DMS53 treated with DMSO at 0.1 percent for 48 hours (cell line): Measurements from ENCODE around the gene POLR3F.
A peak's percentile ranks its signal among the peaks of the same experiment; 100 is the strongest.
"Not testable (repeated sequence)": the region's sequence is repeated elsewhere in the genome, so short reads cannot be mapped to it uniquely, and the experiment has no call there.

Experiments
- DNase-seq: peaks from one replicate; lab custom pipeline; 2025; ENCODE audit not compliant: unreplicated experiment; lab: John Stamatoyannopoulos, UW

Gene POLR3F, protein sequence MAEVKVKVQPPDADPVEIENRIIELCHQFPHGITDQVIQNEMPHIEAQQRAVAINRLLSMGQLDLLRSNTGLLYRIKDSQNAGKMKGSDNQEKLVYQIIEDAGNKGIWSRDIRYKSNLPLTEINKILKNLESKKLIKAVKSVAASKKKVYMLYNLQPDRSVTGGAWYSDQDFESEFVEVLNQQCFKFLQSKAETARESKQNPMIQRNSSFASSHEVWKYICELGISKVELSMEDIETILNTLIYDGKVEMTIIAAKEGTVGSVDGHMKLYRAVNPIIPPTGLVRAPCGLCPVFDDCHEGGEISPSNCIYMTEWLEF

DNA sequence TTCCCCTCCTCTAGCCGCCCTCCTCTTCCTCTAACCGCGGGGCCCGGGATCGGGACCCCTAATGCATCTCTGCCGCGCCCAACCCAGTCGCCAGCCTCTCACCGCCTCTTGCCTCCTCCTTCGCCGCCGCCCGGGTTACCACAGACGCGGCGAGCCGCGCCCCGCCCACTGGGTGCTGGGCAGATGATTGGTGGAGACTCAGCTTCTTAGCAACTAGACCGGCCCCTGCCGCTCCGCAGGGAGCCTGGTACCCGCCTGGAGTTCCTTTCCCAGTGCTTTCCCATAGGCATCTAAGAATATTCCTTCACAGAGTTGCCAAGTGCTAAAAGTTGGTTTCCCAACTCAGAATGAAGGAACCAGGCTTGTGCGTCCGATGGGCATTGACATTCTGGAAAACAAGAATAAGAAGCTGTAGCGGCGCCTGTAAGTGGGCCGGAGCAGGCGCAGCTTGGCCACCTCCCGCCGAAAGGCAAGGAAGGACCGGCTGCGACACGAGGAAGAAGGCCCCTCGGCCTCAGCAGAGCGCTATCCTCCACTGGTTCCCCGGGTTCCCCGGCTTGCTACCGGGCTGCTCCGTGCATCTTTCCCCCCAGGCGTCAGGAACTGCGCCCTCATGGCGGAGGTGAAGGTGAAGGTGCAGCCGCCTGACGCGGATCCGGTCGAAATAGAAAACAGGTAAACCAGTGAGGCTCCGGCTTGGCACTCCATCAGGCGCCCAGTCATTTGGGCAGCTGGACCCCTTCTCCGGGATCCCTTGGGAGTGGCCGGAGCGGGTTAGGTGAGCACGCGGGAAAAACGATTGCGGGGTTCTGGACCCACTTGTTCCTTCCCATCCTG is at the start of gene POLR3F, which contains the start of gene DZANK1:
TSS of gene POLR3F (plus strand) at position 497 of the 837 bp plus-strand sequence. CDS start at position 614, 117 bp downstream.
TSS of gene DZANK1 (minus strand) at position 137 of the 837 bp plus-strand sequence. CDS start 1,672 bp downstream, outside the sequence.
- peak; percentile 95 for DNase-seq

DNA sequence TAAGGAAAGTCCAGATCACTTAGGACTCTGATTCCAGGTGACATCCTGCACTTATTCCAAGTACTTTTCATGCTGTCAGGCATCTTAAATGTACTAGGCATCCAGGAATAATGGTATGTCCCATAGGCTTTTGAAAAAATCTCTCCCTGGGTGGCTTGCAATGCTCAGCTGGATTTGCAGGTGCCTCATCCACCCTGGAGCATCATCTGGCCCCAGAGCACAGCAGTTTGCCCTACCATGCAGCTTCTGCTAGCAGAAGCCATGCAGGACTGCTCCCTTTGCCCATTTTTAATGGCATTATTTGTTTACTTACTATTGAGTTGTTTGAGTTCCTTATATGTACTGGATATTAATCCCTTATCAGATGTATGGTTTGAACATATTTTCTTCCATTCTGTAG is 45.6 kb upstream of the POLR3F start:
- no peak for DNase-seq

DNA sequence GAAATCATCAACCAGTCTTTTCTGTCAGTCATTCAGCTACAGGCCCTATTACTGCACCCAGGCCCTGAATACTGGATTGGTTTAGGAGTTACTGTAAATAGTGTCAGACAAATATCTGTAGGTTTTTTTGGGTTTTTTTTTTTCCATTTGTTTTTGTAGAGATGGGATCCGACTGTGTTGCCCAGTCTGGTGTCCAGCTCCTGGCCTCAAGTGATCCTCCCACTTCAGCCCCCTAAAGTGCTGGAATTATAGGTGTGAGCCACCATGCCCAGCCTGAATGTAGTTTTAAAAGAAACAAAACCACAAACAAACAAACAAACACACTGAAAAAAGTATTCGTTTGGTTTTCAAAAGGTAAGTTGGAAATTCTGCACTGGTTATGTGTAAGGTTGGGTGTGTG is 40.0 kb upstream of the POLR3F start:
- DNase-seq: no peak

DNA sequence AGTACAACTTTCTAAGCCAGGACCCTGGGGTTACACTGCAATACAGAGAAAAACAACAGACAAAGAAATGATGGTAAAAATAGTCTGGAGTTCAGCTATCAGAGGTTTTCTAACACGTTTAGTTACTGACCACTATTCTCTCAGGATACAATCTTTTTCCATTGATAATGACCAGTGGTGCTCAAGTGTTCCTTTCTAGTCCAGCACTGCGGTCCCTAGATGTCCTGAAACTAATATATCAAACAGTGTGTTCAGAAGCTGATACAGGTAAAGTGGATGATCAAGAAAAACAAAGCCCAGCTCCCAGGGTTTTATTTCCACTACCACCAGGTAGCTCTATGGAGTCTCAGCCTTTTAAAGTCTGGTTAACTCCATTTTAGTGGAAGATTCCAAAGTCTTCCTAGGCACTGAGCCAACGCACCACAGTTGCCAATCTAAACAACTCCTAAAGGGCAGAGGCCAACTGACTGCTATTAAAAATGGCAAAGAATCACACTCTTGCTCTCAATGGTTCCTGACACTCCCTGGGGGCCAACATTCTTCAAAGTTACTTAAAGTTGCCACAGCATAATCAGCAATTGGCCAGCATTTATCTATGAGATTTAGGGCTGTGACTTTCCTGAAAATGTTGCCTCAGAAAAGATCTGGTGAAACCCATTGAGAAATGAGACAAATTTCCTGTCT is 38.6 kb upstream of the POLR3F start:
- DNase-seq: no peak

DNA sequence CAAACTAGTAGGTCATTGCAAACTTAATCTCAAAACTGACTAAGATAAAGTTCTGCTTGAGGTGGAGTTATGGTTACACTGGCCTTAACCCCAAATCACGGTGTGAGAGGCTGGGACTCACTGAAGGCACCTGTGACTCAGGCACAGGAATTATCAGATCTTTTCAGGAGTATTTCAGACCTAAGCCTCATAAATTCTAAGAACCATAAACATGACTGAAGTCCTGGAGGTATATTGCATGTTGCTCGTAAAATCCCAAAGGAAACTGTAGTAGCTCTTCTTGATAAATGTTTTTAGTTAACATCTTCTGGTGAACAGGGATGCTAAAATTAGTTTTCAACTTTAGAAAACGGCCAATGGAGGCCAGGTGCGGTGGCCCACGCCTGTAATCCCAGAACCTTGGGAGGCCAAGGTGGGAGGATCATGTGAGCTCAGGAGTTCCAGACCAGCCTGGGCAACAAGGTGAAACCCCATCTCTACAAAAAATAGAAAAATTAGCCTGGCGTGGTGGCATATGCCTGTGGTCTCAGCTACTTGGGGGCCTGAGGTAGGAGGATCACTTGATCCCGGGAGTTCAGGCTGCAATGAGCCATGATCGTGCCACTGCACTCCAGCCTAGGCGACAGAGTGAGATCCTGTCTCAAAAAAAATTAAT is 36.9 kb upstream of the POLR3F start:
- DNase-seq: no peak

DNA sequence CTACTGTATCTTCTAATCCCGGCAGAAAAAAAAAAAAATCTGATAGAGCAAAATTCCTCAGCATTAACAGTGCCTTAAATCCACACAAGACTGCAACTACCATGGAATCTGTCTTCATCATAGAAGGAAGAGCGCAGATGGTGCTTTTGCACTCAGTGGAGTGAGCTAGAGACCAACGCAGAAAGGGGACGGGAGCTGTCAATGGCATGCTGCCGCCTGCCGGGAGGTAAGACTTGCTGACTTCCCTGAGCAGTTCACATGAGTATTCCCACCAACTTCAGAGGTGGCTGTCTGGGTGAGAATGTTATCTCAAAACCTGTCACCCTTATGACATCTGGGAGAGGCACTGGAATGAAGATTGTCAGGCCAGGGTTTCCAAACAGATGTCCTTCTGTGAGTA is 36.0 kb upstream of the POLR3F start:
- DNase-seq: no peak

DNA sequence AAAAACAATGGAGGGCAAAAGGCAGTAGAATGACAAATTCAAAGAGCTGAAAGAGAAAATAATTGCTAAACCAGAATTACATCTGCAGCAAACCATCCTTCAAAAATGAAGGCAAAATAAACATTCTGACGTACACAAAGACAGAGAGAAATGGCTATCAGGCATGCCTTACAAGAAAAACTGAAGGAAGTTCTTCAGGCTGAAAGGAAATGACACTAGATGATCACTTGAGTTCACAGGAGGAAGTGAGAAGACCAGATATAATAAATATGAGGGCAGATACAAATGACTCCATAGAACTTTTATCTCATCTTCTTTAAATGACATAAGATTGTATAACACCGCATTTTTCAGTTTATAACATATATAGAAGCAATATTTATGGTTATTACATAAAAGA is 30.3 kb upstream of the POLR3F start:
- DNase-seq: no peak

DNA sequence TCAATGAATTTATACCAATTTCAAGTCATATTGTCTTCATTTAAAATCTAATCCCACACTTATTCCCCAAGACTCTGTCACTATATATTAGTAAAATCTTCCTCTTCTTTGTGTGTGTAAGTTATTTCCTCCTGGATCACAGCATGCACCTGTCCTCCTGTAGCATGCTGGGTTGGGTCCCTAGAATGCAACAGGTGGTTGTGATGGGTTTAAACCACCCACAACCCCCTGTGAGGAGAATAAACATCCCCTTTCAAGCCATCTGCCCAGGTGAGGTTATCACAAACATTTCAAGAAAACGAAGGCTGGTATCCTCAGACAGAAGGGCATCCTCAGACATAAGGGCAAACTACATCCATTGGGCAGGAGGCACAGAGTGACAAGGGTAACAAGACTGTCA is 26.8 kb upstream of the POLR3F start:
- no peak for DNase-seq

DNA sequence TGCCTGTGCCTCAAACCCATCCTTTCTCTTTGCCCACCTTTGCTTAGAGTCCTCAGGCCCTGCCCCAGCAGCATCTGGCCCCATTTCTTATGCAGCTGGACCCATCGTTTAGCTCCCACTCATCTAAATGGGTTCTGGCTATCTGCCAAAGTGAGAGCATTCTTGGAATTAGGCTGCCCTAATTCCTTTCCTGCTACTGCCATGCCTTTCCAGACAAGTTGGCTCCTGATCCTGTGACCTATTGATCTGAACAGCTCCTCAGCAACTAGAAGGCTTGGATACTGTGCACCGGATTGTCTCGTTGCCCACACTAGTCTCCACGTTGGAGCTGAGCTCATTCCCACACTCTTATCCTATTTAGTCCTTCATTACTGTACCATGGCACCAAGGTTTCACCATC is 23.3 kb upstream of the POLR3F start:
- DNase-seq: no peak

DNA sequence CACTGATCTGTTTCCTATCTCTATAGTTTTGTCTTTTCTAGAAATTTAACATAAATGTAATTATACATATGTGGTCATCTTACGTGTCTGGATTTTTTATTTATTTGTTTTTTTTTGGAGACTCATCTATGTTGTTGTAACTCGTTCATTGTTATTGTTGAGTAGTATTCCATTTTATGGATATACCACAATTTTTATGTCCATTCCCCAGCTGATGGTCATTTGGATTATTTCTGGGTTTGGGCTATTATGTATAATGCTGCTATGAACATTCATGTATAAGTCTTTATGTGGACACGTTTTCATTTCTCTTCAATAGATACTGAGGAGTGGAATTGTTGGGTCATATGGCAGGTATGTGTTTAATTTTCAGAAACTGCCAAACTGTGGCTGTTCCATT is 10.6 kb upstream of the POLR3F start:
- DNase-seq: no peak

DNA sequence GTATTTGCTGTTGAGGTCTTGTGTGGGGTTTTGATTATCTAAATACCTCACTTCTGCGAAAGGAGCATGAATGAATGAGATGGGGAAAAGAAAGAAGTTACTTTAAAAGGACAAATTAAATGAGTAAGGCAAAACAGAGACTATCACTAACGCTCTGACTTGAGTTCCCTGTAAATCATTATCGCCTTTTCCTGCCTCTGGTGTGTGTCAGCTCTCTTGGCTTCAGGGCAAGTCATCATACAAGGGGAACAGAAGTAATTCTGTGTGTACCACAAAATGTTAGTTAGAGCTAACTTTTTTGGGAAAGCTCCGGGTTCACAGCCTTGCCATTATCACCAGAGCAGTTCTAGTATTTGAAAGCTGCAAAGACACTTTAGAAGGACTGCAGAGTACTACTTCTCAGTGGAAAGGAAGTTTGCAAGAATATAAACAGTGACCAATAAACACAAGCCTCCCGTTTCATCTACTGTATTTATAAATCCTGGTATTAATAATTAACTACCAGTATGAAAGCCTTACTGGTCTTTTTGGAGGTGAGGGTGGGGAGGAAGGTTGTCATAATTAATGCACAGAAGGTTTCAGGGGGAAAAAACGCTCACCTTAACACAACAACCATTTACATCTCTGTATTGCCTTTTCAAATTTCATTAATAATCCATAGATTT is 1.5 kb upstream of the POLR3F start:
- DNase-seq: no peak

DNA sequence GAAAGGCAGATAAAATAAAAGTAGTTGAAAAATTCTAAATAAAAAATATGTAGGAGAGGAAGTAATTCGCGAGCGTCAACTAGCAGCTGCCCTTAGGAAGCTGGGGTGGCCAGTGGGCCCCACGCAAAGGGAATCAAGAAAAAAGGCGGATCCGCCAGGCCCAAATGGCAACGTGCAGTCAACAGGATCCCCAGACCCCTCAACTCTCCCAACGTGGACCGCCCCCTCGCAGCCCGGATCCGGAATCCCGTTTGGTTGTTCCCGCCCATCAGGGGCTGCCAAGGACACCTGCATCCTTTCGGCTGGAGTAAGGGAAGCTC is 656 bp upstream of the POLR3F start:
- no peak for DNase-seq

DNA sequence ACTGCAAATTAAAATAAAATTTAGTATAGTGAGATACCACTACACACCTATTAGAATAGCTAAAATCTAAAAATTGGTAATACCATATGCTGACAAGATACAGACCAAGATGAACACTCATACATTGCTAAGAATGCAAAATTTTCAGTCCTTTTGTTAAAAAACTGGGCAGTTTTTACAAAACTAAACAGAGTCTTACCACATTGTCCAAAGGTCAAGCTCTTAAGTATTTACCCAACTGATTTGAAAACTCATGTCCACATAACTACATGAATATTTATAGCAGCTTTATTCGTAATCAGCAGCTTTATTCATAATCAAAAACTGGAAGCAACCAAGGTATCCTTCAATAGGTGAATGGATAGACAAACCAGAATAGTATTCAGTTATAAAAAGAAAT is 10.0 kb downstream of the POLR3F start:
- no peak for DNase-seq

DNA sequence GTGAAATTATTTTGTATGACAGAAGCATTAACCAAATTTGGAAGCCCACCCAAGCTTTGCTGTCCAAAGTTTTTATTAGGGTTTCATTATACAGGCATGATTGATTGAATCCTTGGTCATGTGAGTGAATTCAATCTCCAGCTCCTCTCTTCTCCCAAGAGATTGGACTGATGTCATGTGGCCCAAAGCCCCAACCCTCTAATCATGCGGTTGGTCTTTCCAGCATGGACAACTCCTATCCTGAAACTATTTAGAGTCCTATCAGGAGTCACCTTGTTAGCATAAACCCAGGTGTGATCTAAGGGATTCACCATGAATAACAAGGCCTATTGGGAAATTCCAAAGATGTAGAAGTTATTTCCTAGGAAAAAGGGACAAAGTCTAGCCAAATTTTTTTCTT is 10.6 kb downstream of the POLR3F start:
- no peak for DNase-seq

DNA sequence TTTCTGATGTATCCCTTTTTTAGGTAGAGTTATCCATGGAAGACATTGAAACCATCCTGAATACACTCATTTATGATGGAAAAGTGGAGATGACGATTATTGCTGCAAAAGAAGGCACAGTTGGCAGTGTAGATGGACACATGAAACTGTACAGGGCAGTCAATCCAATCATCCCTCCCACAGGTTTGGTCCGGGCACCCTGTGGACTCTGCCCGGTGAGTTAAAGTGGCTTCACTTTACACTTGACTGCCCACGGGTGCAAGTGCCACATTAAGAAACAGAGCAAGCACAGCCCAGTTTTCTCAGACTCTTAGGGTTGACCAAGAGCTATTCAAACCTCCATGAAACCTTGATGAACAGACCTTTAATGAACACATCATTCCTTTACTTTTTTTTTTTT is 14.4 kb downstream of the POLR3F start:
- no peak for DNase-seq

DNA sequence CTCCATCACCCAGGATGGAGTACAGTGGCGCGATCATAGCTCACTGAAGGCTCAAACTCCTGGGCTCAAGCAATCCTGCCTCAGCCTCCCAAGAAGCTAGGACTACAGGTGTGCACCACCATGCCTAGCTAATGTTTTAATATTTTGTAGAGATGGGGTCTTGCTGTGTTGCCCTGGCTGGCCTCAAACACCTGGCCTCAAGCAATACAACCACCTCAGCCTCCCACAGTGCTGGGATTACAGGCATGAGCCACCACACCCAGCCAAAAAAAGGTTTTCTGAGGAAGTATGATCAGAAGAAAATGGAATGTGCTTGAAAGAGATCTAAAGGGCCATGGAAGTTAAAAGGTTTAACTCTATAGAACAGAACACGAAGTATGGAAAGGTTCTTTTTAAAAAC is 21.1 kb downstream of the POLR3F start:
- DNase-seq: no peak

DNA sequence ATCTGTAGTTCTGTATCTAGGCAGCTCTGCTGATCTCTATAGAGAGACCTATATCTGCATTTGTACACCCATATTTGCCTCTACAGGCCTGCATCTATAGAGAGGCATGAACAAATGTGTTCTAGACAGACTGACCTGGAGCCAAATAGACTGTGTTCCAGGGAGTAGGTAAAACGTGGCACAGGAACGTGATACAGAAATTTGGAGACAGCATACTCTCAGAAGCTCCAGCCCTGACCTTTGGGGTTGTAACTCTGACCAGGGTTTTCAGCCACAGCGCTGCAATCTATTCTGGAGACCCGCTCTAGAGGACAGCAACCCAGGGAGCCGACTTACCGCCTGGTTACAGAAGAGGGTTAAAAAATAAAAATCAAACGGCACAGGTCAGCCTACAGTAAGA is 28.9 kb downstream of the POLR3F start:
- no peak for DNase-seq

DNA sequence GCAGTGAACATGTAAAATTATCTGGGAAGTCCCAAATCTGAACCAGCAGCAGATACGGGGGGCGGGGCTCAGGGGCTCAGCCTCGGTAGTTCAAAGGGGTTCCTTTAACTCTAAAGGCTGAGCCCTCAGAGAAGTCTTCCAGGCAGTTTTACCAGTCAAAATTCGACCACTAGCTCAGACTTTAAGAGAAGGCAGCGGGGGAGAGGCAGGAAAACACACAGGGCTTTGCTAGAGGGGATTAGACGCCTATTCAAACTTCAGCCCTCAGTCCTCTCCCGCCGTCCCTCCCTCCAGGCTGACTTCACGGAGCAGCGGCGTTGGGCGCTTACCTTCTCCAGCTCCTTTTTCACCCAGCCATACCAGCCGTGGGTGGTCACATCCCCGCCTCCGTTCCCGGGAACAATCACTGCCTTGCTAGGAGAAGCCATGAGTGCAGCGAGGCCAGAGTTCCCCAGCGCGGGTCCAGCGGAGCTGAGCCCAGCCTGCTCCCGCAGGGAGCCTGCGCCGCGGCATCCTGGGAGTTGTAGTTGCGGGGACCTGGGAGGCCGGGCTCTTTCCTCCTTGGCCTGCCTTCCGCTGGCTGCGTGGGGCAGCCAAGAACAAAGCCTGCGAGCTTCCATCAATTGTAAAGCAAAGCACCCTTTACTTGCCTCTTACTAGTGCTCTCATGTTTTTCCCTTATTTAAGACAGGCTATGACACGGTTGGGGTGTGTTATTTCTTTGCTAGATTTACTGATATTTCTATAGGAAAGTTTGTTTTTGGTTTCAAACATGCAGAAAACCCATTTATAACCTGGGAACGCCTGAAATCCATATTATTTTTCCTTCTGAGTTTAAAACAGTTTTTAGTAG is 29.8 kb downstream of the POLR3F start, which contains the start of gene RBBP9:
TSS of gene RBBP9 (minus strand) at position 486 of the 853 bp plus-strand sequence. CDS start at position 428, 58 bp downstream.
- peak; percentile 70 for DNase-seq

DNA sequence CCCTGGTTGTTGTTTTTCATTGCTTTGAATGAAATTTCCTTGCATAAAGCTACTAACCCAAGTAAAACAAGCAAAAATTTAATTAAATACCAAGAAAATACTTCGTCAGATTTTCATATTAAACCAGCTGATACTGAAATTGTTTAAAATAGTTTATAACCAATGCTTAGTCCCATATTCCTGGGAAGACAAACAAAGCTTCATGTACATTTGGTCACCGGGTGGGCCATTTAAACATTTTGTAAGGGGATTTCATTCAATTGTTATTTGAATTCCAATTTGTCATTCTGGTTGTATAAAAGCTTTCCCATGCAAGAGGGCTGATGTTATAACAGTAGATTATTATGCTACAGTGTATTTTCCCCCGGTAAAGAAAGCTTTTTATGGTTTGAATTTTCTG is 30.4 kb downstream of the POLR3F start:
- DNase-seq: no peak

DNA sequence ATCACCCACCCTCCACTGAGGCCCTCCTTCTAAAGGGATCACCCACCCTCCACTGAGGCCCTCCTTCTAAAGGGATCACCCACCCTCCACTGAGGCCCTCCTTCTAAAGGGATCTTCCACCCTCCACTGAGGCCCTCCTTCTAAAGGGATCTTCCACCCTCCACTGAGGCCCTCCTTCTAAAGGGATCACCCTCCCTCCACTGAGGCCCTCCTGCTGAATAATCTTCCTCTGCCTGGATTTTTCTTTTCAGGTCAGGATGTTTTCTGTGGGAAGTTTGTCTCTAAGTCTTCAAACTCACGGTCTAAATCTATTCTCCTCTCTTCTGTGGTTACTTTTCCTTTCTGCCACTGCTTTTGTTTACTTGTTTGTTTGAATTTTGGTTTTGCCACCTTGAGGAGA is 34.5 kb downstream of the POLR3F start:
- not testable (repeated sequence) for DNase-seq
